SW480 (cell line): ENCODE results near the gene TPRX1.
A peak's percentile ranks its signal among the peaks of the same experiment; 100 is the strongest.
"Not testable (repeated sequence)": the region's sequence is repeated elsewhere in the genome, so short reads cannot be mapped to it uniquely, and the experiment has no call there.

Source experiments
- DNase-seq: peaks from one replicate; pipeline ENCODE4 v3.0.0-alpha.2; 2016; ENCODE audit warnings: low spot score

Gene TPRX1, protein sequence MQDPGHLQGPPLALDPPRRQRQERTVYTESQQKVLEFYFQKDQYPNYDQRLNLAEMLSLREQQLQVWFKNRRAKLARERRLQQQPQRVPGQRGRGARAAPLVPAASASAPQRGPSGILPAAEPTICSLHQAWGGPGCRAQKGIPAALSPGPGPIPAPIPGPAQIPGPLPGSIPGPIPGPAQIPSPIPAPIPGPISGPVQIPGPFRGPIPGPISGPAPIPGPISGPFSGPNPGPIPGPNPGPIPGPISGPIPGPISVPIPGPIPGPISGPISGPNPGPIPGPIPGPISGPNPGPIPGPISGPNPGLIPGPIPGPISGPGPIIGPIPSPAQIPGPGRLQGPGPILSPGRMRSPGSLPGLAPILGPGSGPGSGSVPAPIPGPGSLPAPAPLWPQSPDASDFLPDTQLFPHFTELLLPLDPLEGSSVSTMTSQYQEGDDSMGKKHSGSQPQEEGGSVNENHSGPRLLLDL

DNA sequence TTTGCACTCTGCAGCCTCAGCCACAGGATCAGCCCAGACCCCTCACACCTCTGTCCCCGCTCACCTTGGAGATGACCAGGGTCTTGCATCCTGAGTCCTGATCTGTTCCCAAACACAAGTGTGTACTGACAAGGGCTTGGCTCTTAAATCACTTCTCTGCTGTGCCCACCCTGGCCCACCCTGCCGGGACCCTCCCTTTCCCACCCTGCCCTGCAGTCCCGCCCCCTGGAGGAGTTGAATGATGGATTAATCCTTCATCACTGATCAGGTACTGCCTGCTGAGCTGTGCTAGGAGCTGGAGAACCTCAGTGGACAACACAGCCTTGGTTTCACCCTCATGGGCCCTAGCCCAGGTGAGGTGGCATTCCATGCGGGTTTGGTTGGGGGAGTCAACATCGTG, at the start of gene TPRX1:
Gene TPRX1 (minus strand): TSS at position 101 of the 400 bp plus-strand sequence. CDS start 12 bp downstream, at position 89.
- not testable (repeated sequence) for DNase-seq

- DNase-seq, result no peak
Observed at GRCh38 chr19:47853003-47853402, 48.7 kb upstream of the TPRX1 start.

DNA sequence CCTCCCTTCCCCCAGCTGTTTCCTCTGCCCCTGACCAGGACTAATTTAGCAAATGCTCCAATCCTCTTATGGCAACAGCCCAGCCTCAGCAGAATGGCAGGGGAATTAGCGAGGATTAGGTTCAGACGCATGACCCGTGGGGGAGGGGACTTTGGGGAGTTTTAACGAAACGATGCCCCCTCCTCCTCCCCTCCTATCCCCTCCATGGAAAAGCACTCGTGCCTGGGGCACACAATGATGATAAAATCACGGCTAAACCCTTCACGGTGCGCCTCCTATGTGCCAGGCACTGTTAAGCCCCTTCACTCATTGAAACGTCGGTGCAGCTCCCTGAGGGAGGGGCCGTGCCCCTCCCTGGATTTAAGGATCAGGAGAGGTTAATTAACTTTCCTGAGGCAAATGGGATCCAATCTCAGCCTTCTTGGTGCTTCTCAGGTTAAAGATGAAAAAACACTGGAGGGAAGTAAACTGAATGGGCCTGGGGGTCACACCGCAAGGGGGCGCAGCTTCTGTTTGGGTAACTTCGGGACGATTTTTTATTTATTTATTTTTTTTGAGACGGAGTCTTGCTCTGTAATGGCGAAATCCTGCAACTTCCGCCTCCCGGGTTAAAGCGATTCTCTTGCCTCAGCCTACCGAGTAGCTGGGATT, 44.6 kb upstream of the TPRX1 start:
- no peak for DNase-seq

GRCh38 chr19:47848425-47848822, 44.1 kb upstream of the TPRX1 start:
- no peak for DNase-seq

- no peak for DNase-seq
Observed at GRCh38 chr19:47842941-47843340, 38.6 kb upstream of the TPRX1 start.

- DNase-seq, result no peak
Observed at GRCh38 chr19:47839913-47840312, 35.6 kb upstream of the TPRX1 start.

DNA sequence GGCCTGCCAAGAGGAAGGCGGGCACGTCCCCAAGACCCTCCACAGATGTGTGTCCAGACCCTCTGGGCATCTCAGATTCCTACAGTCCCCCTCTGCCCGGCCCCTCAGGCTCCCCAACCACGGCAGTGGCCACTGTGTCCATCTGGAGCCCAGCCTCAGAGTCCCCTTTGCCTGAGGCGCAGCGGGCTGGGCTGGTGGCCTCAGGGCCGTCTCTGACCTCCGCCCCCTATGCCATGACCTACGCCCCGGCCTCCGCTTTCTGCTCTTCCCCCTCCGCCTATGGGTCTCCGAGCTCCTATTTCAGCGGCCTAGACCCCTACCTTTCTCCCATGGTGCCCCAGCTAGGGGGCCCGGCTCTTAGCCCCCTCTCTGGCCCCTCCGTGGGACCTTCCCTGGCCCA, 35.1 kb upstream of the TPRX1 start:
- DNase-seq, result no peak

DNA sequence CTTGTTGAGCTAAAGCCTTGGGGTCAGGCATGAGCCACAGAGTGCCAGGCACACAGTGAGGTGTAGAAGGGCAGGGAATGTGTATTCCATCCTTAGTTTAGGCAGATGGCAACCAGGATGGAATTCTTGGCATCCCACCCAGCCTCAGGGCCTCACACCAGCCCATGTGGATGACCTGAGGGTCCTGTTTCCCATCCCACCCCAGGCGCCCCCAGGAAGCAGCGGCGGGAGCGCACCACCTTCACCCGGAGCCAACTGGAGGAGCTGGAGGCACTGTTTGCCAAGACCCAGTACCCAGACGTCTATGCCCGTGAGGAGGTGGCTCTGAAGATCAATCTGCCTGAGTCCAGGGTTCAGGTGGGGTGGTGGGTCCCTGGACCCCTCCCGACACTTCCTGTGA, 31.7 kb upstream of the TPRX1 start:
- no peak for DNase-seq

- DNase-seq, result no peak
Observed at GRCh38 chr19:47832723-47833122, 28.4 kb upstream of the TPRX1 start.

DNA sequence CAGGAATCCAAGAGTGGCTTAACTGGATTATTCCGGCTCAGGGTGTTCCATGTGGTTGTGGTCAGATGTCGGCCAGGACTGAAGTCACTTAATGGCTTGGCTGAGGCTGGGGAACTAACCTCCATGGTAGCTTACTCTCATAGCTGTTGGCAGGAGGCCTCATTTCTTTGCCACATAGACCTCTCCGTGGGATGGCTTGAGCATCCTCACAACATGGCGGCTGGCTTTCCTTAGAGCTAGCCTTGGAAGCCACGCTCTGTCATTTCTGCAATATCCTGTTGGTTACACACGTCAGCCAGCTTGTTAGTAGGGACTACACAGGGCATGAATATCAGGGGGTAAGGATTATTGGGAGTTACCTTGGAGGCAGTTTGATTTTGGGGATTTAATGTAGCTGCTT, 22.4 kb upstream of the TPRX1 start:
- no peak for DNase-seq

DNA sequence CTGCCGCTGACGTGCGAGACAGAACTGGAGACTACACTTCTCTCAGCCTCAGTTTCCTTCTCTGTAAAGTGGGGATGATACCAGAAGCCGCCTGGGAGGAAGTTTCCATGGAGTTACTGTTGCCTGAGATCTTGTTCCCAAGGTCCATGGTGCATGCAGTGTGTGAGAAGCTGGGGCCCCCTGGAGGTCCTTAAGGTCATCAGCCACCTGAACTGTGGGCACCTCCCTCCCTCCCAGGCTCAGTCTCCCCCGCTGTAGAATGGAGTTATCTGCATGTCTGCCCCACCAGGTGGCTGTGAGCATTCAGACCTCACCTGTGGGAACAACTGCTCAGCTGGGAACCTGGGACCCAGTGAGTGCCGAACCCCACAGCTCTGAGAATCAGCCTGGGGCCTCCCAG, 20.0 kb upstream of the TPRX1 start:
- DNase-seq, result no peak

DNA sequence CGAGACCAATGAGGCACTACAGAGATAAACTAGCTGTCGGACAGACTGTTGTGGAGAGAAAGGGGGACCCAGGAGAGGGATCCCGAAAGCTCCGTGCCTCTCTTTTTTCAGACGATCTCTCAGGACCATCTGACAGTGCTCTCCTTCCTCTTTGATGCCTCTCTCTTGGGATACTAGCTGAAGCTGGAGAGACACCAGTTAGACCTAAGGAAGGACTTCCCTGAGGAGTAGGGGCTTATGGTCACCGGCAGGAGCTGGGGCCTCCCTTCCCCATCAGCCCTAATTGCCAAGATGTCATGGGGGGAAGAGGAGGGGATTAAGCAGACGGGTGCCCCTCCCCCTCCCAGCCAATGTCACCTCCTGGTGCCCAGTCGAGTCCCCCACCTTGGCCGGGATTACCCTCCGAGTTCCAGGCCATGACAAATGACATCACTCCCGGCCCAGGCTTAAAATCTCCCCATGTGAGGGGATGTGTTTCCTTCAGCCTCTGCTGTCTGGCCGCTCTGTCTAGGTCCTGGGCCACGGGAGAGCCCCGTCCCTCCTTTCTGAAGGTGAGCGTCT, 17.2 kb upstream of the TPRX1 start, which contains the start of gene CRX:
Gene CRX (plus strand): TSS at position 478 of the 561 bp plus-strand sequence. CDS start 12,507 bp downstream, outside the sequence.
- no peak for DNase-seq

GRCh38 chr19:47820410-47820809, 16.1 kb upstream of the TPRX1 start:
- no peak for DNase-seq

DNA sequence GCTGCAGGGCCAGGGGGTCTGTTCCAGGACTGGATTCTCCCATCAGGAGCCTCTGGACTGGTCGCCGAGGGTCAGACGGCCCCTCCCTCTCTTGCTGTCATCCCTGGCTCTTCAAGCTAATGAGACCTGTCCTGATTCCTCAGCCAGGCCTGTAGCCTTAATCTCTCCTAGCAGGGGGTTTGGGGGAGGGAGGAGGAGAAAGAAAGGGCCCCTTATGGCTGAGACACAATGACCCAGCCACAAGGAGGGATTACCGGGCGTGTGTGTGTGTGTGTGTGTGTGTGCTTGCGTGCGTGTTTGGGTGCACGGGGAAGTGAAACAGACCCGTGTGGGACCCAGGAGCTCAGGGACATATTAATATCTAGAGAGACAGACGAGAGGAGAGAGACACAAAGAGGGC, 15.5 kb upstream of the TPRX1 start:
- DNase-seq, result no peak

GRCh38 chr19:47818221-47818620, 13.9 kb upstream of the TPRX1 start:
- DNase-seq, result not testable (repeated sequence)

- DNase-seq, result not testable (repeated sequence)
Observed at GRCh38 chr19:47816270-47816669, 11.9 kb upstream of the TPRX1 start.

DNA sequence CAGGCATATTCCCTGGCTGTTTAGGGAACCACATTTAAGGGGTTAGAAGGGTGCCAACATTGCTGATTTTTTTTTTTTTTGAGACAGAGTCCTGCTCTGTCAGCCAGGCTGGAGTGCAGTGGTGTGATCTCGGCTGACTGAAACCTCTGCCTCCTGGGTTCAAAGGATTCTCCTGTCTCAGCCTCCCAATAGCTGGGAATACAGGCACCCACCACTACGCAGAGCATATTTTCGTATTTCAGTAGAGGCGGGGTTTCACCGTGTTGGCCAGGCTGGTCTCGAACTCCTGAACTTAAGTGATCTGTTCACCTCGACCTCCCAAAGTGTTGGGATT, 9.6 kb upstream of the TPRX1 start:
- DNase-seq, result no peak

DNA sequence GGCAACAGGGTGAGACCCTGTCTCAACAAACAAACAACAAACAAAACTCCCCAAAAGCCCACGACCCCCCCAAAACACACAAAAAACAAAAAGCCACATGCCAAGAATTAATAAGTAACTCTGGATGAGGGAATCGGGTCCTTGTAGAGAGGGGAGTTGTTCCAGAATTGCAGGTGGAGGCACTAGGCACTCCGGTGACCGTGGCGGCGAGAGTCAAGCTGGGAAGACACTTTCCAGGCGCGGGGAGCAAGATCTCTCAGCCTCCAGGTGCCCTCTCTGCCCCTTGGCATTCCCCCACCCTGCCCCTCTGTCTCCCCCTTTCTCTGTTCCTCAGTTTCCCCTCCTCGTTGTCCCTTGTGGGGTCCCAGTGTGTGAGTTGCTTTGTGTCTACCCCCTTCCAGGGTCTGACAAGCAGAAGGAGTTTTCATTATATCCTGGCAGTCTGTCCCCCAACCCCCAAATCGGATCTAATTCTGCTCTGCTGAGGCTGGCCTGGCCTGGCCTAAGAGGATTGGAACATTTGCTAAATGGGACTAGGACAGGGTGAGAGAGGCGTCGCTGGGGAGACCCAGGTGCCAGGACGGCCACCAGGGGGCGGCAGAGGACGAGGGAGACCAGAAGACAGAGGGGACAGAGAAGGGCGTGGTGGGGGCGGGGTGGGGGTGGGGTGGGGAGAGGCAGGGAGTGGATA, 9.1 kb upstream of the TPRX1 start:
- peak; percentile 72 for DNase-seq

DNA sequence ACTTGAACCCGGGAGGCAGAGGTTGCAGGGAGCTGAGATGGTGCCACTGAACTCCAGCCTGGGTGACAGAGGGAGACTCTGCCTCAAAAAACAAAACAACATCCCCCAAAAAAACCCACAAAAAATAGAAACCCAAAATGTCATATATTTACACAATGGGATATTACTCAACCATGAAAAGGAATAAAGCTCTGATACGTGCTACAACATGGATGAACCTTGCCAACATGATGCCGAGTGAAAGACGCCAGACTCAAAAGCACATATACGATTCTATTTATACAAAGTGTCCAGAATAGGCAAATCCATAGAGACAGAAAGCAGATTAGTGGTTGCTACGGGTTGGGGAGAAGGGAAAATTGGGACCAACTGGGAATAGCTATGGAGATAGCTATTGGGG, 2.1 kb upstream of the TPRX1 start:
- no peak for DNase-seq

GRCh38 chr19:47805313-47805712, 962 bp upstream of the TPRX1 start:
- DNase-seq, result no peak

GRCh38 chr19:47803671-47804070, 680 bp downstream of the TPRX1 start:
- DNase-seq, result not testable (repeated sequence)

GRCh38 chr19:47803148-47803547, 1.2 kb downstream of the TPRX1 start:
- DNase-seq, result not testable (repeated sequence)
